Activated CD4-positive, alpha-beta T cell treated with anti-CD3 and anti-CD28 coated beads for 24 hours (primary cell): ENCODE data around the gene CDH8.

Source experiments
- DNase-seq, 2 donors: peaks; one replicate each; pipeline ENCODE4 v3.0.0-alpha.2; 2020; ENCODE audit warnings: low read depth in 2 of 2

Gene CDH8

GRCh38 chr16:61617219-61617783 lies 418.9 kb downstream of the CDH8 start:
- DNase-seq: no peak

DNA sequence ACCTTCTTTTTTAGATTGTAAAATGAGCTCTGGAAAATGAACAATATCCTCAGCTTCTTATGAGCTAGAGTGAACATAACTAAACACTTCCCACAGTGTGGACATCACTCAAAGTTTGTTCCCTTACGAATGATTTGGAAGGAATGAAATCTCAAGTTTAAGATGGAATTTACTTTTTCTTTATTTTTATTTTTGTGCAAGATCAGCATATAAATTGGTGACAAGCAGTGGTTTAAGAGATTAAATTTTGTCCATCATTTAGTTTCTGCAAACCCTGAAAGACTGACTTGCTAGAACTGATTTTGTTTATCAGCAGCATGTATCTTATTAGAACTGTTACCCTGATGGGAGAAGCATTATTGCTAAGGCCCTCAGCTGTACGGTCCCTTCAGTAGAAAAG lies 420.1 kb downstream of the CDH8 start:
- DNase-seq: no peak

GRCh38 chr16:61611847-61612491 lies 424.3 kb downstream of the CDH8 start:
- no peak for DNase-seq

DNA sequence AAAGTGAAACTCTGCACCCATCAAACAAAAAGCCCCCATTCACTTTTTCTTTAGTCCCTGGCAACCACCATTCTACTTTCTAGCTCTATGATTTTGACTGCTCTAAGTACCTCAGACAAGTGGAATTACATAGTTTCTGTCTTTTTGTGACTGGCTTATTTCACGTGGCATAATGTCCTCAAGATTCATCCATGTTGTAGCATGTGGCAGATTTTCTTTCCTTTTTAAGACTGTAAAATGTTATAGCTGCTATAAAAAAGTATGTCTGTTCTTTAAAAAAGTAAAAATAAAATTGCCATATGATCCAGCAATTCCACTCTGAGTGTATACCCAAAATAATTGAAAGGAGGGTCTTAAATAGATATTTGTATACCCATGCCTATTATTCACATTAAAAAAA lies 429.7 kb downstream of the CDH8 start:
- DNase-seq: no peak
